Fibroblast of lung (primary cell): ENCODE measurements around the gene COBL.

ENCODE experiments used
- CTCF ChIP-seq, 2 donors: IDR thresholded peaks in 1 of 2; conservative IDR thresholded peaks in 1 of 2; 1 replicate in 1 of 2; 2 replicates in 1 of 2; pipeline ENCODE4 v1.5.1; 2011 to 2012; ENCODE audit warnings: low read length in 2 of 2, control low read depth in 1 of 2, inconsistent platforms in 1 of 2, low read depth in 1 of 2, mild to moderate bottlenecking in 1 of 2
- EZH2 ChIP-seq: IDR thresholded peaks from 2 replicates; pipeline ENCODE4 v1.5.1; 2012; ENCODE audit warnings: low read length, control low read depth, mild to moderate bottlenecking; ENCODE audit errors: missing control alignments

- no peak for TF ChIP-seq CTCF (conservative IDR thresholded peaks at IDR 0.05 in 1 of 2, IDR thresholded peaks at IDR 0.05 in 1 of 2; ENCODE audit: low read depth in 1 of 2, low read length in 2 of 2)
- TF ChIP-seq EZH2 = no peak
These were observed 2.4 kb upstream of the COBL start for GRCh38 chr7:51318886-51319579.
